ENCODE measurements around the gene NDST4.
A peak's percentile ranks its signal among the peaks of the same experiment; 100 is the strongest.

Gene NDST4

DNA sequence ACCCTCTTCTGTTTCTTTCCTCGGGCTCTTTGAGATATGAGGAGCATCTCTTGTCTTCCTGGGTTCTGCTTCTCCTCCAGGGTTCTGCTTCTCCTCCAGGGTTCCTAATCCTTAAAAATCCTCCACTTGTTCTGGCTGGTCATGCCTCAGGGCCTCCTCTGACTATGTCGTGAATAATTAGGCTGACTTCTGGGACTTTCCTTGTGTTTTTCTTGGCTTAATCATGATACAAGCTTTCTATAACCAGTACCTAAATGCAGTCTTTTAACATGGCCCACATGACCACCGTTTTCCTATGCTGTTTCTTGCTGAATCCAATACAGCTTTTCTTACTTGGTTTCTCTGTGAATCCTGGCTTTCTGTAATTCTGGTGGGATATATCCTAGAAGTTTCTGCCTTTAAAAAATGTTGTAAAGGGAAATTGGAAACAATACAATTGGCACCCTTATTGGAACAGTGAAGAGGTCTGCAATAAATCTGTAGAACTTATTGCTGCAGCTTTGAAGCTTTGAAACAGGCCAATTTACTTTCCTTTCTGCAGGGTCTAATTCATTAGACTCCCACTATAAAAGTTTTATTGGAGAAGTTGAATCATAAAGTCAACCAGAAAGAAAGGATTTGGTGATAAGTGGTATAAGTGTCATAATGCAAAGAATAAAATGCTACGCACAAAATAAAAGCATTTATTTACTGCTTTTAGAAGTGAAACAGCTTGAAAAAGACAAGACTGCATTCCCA lies 301.7 kb downstream of the NDST4 start:
- ATAC-seq, result no peak
- TF ChIP-seq ZFP3 (CRISPR knock-in tag; IDR thresholded peaks at IDR 0.05), result no peak
- no peak for TF ChIP-seq TOX (CRISPR knock-in tag; IDR thresholded peaks at IDR 0.05; ENCODE audit: borderline replicate concordance)
- no peak for TF ChIP-seq CSDC2 (CRISPR knock-in tag; IDR thresholded peaks at IDR 0.05)
- TF ChIP-seq OSR1 (CRISPR knock-in tag; IDR thresholded peaks at IDR 0.05), result no peak
- no peak for TF ChIP-seq ZNF565 (CRISPR knock-in tag; conservative IDR thresholded peaks at IDR 0.05; ENCODE audit: low read depth)
- TF ChIP-seq ZFP30 (CRISPR knock-in tag; IDR thresholded peaks at IDR 0.05), result no peak

- ATAC-seq, result peak; percentile 95
- TF ChIP-seq, protein P1, sequence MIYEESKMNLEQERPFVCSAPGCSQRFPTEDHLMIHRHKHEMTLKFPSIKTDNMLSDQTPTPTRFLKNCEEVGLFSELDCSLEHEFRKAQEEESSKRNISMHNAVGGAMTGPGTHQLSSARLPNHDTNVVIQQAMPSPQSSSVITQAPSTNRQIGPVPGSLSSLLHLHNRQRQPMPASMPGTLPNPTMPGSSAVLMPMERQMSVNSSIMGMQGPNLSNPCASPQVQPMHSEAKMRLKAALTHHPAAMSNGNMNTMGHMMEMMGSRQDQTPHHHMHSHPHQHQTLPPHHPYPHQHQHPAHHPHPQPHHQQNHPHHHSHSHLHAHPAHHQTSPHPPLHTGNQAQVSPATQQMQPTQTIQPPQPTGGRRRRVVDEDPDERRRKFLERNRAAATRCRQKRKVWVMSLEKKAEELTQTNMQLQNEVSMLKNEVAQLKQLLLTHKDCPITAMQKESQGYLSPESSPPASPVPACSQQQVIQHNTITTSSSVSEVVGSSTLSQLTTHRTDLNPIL (CRISPR knock-in tag; IDR thresholded peaks at IDR 0.05; ENCODE audit: low read depth), result no peak
- no peak for TF ChIP-seq TSHZ2 (CRISPR knock-in tag; IDR thresholded peaks at IDR 0.05)
- TF ChIP-seq ZC3H10 (CRISPR knock-in tag; IDR thresholded peaks at IDR 0.05), result no peak
- TF ChIP-seq CSDC2 (CRISPR knock-in tag; IDR thresholded peaks at IDR 0.05), result no peak
- TF ChIP-seq TCF4 (CRISPR knock-in tag; IDR thresholded peaks at IDR 0.05; ENCODE audit: borderline replicate concordance), result no peak
- TF ChIP-seq ZFP30 (CRISPR knock-in tag; IDR thresholded peaks at IDR 0.05), result no peak
- no peak for TF ChIP-seq ESRRG (CRISPR knock-in tag; IDR thresholded peaks at IDR 0.05)
- no peak for TF ChIP-seq CSRNP3 (CRISPR knock-in tag; IDR thresholded peaks at IDR 0.05)
Observed at GRCh38 chr4:114807759-114808404, 305.5 kb downstream of the NDST4 start.

- TF ChIP-seq ZNF8 (CRISPR knock-in tag; IDR thresholded peaks at IDR 0.05) (no peak), ESRRG (CRISPR knock-in tag; IDR thresholded peaks at IDR 0.05) (no peak), GLIS3 (CRISPR knock-in tag; IDR thresholded peaks at IDR 0.05) (no peak), RARB (CRISPR knock-in tag; IDR thresholded peaks at IDR 0.05) (no peak), POU6F1 (CRISPR knock-in tag; IDR thresholded peaks at IDR 0.05; ENCODE audit: borderline replicate concordance, low read depth) (no peak), CSRNP3 (CRISPR knock-in tag; IDR thresholded peaks at IDR 0.05) (no peak)
- ATAC-seq, result peak; percentile 27; the same call in 1 of the 3 replicates
Observed at GRCh38 chr4:114807357-114807756, 306.1 kb downstream of the NDST4 start.

DNA sequence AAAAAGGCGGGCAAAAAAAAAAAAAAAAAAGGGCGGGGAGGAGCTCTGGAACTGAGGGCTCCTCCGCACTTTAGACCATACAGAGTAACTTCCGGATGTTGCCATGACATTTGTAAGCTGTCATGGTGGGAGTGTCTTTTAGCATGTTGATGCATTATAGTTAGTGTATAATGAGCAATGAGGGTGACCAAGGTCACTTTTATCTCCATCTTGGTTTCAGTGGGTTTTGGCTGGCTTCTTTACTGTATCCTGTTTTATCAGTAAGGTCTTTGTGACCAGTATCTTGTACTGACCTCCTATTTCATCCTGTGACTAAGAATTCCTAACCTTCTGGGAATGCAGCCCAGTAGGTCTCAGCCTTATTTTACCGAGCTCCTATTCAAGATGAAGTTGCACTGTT lies 321.4 kb downstream of the NDST4 start:
- TF ChIP-seq ZC3H10 (CRISPR knock-in tag; IDR thresholded peaks at IDR 0.05), result no peak
- no peak for TF ChIP-seq TOX (CRISPR knock-in tag; IDR thresholded peaks at IDR 0.05; ENCODE audit: borderline replicate concordance)
- no peak for TF ChIP-seq CSDC2 (CRISPR knock-in tag; IDR thresholded peaks at IDR 0.05)
- TF ChIP-seq ESRRG (CRISPR knock-in tag; IDR thresholded peaks at IDR 0.05), result no peak
- ATAC-seq, result no peak

All from SK-N-SH treated with all-trans-retinoic acid at 6 μM for 48 hours (cell line).